Activated naive CD8-positive, alpha-beta T cell treated with anti-CD3 and anti-CD28 coated beads, Interleukin-2, amount 50 U/mL, for 24 hours (primary cell): ENCODE data around the gene OSBPL1A.
A peak's percentile ranks its signal among the peaks of the same experiment; 100 is the strongest.

Experiments used
- ATAC-seq: fragments of 150-1000 bp; cut with Tn5 transposase; one replicate; pipeline ENCODE4 v1.10.0; 2021
- DNase-seq: peaks from one replicate; pipeline ENCODE4 v3.0.0; 2021
- H3K27ac Mint-ChIP-seq: one replicate; pipeline ENCODE4 v1.8.0; 2021; ENCODE audit warnings: mild to moderate bottlenecking, mixed read lengths
- H3K27me3 Mint-ChIP-seq: one replicate; pipeline ENCODE4 v1.8.0; 2021; ENCODE audit warnings: mixed read lengths
- H3K36me3 Mint-ChIP-seq: one replicate; pipeline ENCODE4 v1.8.0; 2021; ENCODE audit warnings: low read depth, mixed read lengths
- H3K4me1 Mint-ChIP-seq: one replicate; pipeline ENCODE4 v1.8.0; 2021; ENCODE audit warnings: mixed read lengths
- H3K4me3 Mint-ChIP-seq: one replicate; pipeline ENCODE4 v1.8.0; 2021; ENCODE audit warnings: mild to moderate bottlenecking, moderate library complexity, mixed read lengths
- H3K9me3 Mint-ChIP-seq: one replicate; pipeline ENCODE4 v1.8.0; 2021; ENCODE audit warnings: mixed read lengths

Gene OSBPL1A

DNA sequence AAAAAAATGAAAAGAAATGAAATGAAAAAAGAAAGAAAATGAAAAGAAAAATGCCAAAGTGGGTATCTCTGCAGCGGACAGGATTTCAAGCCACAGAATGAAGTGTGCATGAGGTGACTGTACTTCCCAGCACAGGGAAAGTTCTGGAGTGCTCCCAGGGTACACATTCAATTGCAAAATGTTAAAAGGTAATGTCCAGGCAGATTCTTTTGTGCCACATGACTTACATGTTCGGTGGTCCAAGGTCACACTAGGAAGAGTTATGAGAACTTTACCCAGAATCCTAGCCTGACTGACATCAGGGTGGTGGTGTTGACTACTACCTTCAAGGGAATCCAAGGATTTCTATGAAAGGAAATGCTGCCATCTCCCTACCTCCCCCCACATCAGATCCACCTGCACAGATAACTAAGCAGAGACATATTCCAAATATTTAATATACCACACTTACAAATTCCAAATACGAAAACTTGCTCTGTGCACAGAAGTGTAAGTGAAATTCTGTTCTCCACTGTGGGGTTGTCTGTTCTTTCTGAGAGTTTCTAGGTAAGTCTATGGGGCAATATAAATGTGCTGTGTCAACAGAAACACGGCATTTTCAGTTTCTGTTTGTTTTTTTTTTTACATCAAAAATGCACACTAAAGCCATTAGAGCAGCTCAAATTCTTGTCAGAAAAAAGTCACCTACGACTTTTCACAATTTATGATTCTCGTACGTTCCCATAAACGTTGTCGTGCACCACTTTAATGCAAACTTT, 202.1 kb downstream of the OSBPL1A start:
- H3K27ac Mint-ChIP-seq: no peak overlapping the region
- no peak for ATAC-seq

GRCh38 chr18:24190590-24190989, 207.0 kb downstream of the OSBPL1A start:
- H3K27ac Mint-ChIP-seq: no peak overlapping the region
- H3K36me3 Mint-ChIP-seq: no peaks in the 10 kb centered on the region
- H3K4me3 Mint-ChIP-seq: no peak overlapping the region
- no peaks in the 10 kb centered on the region for H3K27me3 Mint-ChIP-seq
- H3K4me1 Mint-ChIP-seq: no peaks in the 10 kb centered on the region
- ATAC-seq: no peak
- DNase-seq: no peak
- H3K9me3 Mint-ChIP-seq: no peaks in the 10 kb centered on the region

More for the DNA sequence above, 202.1 kb downstream of the OSBPL1A start:
- H3K4me1 Mint-ChIP-seq: no peaks in the 10 kb centered on the region
- H3K36me3 Mint-ChIP-seq: no peaks in the 10 kb centered on the region
- no peak overlapping the region for H3K4me3 Mint-ChIP-seq
- DNase-seq: no peak
- no peaks in the 10 kb centered on the region for H3K9me3 Mint-ChIP-seq
- H3K27me3 Mint-ChIP-seq: no peaks in the 10 kb centered on the region

GRCh38 chr18:24189664-24190346, 207.8 kb downstream of the OSBPL1A start:
- no peak for ATAC-seq
- Mint-ChIP-seq H3K4me3 (no peak overlapping the region), H3K36me3 (no peaks in the 10 kb centered on the region), H3K9me3 (no peaks in the 10 kb centered on the region), H3K4me1 (no peaks in the 10 kb centered on the region), H3K27ac (no peak overlapping the region), H3K27me3 (no peaks in the 10 kb centered on the region)
- no peak for DNase-seq

DNA sequence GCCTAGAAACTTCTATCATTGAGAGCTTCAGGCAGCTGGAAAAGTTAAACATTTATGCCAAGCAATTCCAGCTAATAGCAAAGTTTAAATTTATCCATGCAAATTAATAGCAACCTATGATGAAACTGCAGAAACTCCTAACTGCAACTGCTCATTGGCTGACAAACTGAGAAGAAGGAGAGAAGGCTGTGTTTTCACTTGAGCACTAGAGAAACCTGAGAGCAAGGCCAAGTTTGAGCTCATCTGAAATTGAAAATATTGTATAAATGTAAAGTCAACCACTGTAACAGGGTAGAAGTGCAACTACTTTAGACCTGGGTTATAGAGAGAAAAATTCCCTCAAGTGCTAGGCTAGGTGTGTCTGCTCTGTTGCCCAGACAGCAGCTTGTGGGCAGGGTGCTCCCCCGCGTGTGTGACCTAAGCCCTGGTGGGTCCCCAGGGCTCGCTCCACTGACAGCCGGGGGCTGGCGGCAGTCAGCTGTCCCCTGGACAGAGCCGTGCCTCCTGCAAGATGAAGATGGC, 208.6 kb downstream of the OSBPL1A start:
- DNase-seq: no peak
- ATAC-seq: no peak

GRCh38 chr18:24188120-24188519, 209.5 kb downstream of the OSBPL1A start:
- Mint-ChIP-seq H3K27ac (no peak overlapping the region), H3K4me3 (no peak overlapping the region), H3K27me3 (no peaks in the 10 kb centered on the region), H3K4me1 (no peaks in the 10 kb centered on the region), H3K9me3 (no peaks in the 10 kb centered on the region), H3K36me3 (no peaks in the 10 kb centered on the region)
- DNase-seq (no peak), ATAC-seq (no peak)

More for the DNA sequence above, 208.6 kb downstream of the OSBPL1A start:
- Mint-ChIP-seq H3K4me1 (no peaks in the 10 kb centered on the region), H3K27ac (no peak overlapping the region), H3K4me3 (no peak overlapping the region), H3K27me3 (no peaks in the 10 kb centered on the region), H3K36me3 (no peaks in the 10 kb centered on the region), H3K9me3 (no peaks in the 10 kb centered on the region)

- ATAC-seq (no peak), DNase-seq (no peak)
- Mint-ChIP-seq H3K9me3 (no peaks in the 10 kb centered on the region), H3K36me3 (no peaks in the 10 kb centered on the region), H3K4me1 (no peaks in the 10 kb centered on the region), H3K27ac (no peak overlapping the region), H3K27me3 (no peaks in the 10 kb centered on the region), H3K4me3 (no peak overlapping the region)
Observed at GRCh38 chr18:24187689-24188088, 209.9 kb downstream of the OSBPL1A start.

DNA sequence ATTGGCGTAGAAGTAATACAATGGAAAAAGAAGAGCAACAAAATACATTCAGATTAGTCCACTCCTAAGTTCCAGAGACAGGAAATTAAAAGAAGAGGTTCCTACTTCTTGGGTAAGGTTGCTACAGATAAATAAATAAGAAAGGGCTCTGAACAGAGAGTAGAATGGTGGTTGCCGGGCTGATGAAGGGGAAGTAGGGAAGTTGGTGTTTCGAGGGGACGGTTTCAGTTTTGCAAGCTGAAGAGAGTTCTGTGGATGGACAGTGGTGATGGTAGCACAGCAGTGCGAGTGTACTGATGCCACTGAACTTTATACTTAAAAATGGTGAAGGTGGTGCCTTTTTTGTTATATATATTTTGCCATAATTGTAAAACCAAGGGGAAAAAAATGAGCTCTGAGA, 210.6 kb downstream of the OSBPL1A start:
- Mint-ChIP-seq H3K36me3 (no peaks in the 10 kb centered on the region), H3K27me3 (no peaks in the 10 kb centered on the region), H3K4me3 (no peak overlapping the region), H3K27ac (no peak overlapping the region), H3K4me1 (no peaks in the 10 kb centered on the region), H3K9me3 (no peaks in the 10 kb centered on the region)
- no peak for ATAC-seq
- DNase-seq: no peak

DNA sequence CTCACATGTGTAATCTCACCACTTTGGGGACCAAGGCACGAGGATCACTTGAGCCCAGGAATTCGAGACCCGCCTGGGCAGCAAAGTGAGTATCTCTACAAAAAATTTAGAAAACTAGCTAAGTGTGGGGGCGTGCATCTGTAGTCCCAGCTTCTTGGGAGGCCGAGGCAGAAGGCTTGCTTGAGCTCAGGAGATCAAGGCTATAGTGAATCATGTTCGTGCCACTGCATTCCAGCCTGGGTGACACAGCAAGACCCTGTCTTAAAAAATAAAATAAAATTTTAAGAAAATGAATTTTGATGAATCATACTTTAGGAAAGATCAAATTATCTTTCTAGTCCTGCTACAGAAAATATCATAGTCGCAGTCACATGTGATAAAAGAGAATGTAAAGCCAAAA, 211.8 kb downstream of the OSBPL1A start:
- Mint-ChIP-seq H3K27ac (no peak overlapping the region), H3K4me3 (no peak overlapping the region)

DNA sequence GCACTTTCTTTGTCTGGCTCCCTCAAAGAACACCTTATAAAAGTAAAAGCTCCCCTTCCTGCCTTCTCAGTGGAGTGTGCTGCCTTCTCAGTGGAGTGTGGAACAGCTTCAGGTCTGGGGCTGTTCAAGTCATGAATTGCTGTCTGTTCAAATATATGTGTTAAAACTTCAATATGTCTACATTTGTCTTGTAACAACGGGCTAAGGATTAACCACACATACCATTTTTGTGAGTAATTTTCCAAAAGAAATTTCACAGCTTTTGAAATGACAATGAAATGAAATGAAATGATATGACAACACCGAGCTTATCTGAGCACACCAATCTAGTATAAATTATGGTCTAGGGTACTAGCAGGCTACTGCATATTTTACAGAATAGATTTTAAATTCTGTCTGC, 215.8 kb downstream of the OSBPL1A start:
- DNase-seq (no peak), ATAC-seq (no peak)
- no peak overlapping the region for H3K4me3 Mint-ChIP-seq
- H3K27ac Mint-ChIP-seq: no peak overlapping the region
- no peaks in the 10 kb centered on the region for H3K27me3 Mint-ChIP-seq
- H3K9me3 Mint-ChIP-seq: no peaks in the 10 kb centered on the region
- no peaks in the 10 kb centered on the region for H3K4me1 Mint-ChIP-seq
- no peaks in the 10 kb centered on the region for H3K36me3 Mint-ChIP-seq

More for the DNA sequence above, 211.8 kb downstream of the OSBPL1A start:
- ATAC-seq (no peak), DNase-seq (no peak)
- H3K9me3 Mint-ChIP-seq: no peaks in the 10 kb centered on the region
- H3K36me3 Mint-ChIP-seq: no peaks in the 10 kb centered on the region
- no peaks in the 10 kb centered on the region for H3K27me3 Mint-ChIP-seq
- no peaks in the 10 kb centered on the region for H3K4me1 Mint-ChIP-seq

- no peak overlapping the region for H3K27ac Mint-ChIP-seq
- H3K27me3 Mint-ChIP-seq: no peaks in the 10 kb centered on the region
- no peaks in the 10 kb centered on the region for H3K36me3 Mint-ChIP-seq
- no peak for ATAC-seq
- no peak overlapping the region for H3K4me3 Mint-ChIP-seq
- H3K4me1 Mint-ChIP-seq: peaks cover 3% of the 10 kb centered on the region
- DNase-seq: no peak
- H3K9me3 Mint-ChIP-seq: no peaks in the 10 kb centered on the region
Observed at GRCh38 chr18:24180048-24180447, 217.6 kb downstream of the OSBPL1A start.

DNA sequence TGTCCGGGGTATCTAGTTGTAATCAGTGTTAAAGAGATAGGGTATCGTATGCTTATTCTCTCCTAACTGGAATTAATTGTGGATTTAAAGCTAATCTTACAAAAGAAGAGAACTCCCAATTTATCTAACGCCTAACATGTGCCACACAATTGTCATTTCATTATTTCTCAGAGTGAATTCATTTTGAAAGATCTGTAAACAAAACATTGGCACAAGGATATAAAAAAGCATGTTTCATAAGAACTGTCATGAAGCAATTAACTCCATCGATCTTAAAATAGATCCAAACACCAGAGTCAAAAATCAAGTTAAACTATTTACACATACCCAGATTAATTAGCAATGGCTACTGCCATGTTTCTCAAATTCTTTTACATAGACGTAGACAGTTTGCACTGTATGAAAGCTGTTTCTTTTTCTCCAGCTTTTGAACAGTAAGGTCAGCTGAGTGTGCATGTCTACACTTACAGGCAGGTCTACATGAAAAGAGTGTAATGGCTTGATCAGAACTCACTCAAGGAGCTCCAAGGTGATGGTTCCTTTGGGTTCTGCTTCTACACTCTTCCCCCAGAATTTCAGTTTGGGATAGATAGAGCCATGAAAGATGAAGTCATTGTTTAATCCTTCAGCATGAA, 220.0 kb downstream of the OSBPL1A start:
- DNase-seq (no peak), ATAC-seq (no peak)
- no peaks in the 10 kb centered on the region for H3K9me3 Mint-ChIP-seq
- no peaks in the 10 kb centered on the region for H3K36me3 Mint-ChIP-seq
- no peaks in the 10 kb centered on the region for H3K27me3 Mint-ChIP-seq
- no peak overlapping the region for H3K4me3 Mint-ChIP-seq
- no peak overlapping the region for H3K27ac Mint-ChIP-seq
- peaks cover 3% of the 10 kb centered on the region for H3K4me1 Mint-ChIP-seq

GRCh38 chr18:24176727-24177416, 220.8 kb downstream of the OSBPL1A start:
- DNase-seq (peak; percentile 69), ATAC-seq (peak; percentile 57)
- H3K4me1 Mint-ChIP-seq: peaks cover 3% of the 10 kb centered on the region
- H3K36me3 Mint-ChIP-seq: no peaks in the 10 kb centered on the region
- no peak overlapping the region for H3K4me3 Mint-ChIP-seq
- no peak overlapping the region for H3K27ac Mint-ChIP-seq
- H3K27me3 Mint-ChIP-seq: no peaks in the 10 kb centered on the region
- H3K9me3 Mint-ChIP-seq: no peaks in the 10 kb centered on the region

GRCh38 chr18:24173997-24174396, 223.6 kb downstream of the OSBPL1A start:
- Mint-ChIP-seq H3K9me3 (no peaks in the 10 kb centered on the region), H3K27ac (no peak overlapping the region), H3K36me3 (no peaks in the 10 kb centered on the region), H3K27me3 (no peaks in the 10 kb centered on the region), H3K4me1 (peaks cover 3% of the 10 kb centered on the region), H3K4me3 (no peak overlapping the region)
- DNase-seq: no peak
- no peak for ATAC-seq

GRCh38 chr18:24170360-24170759, 227.3 kb downstream of the OSBPL1A start:
- no peaks in the 10 kb centered on the region for H3K27me3 Mint-ChIP-seq

More at GRCh38 chr18:24170360-24170759, 227.3 kb downstream of the OSBPL1A start:
- no peaks in the 10 kb centered on the region for H3K9me3 Mint-ChIP-seq
- no peak overlapping the region for H3K27ac Mint-ChIP-seq
- DNase-seq (peak; percentile 4), ATAC-seq (no peak)
- H3K4me3 Mint-ChIP-seq: no peak overlapping the region
- H3K4me1 Mint-ChIP-seq: no peaks in the 10 kb centered on the region
- H3K36me3 Mint-ChIP-seq: no peaks in the 10 kb centered on the region
